VCaP (cell line): Measurements from ENCODE around the gene HSPA12A.

Experiments
- H3K27ac ChIP-seq: fragments of 450-650 bp; 2 replicates; pipeline ENCODE4 v1.5.1; 2017
- CTCF ChIP-seq: fragments of 450-650 bp; conservative IDR thresholded peaks from 2 replicates; pipeline ENCODE4 v1.5.1; 2017; ENCODE audit warnings: mild to moderate bottlenecking, moderate library complexity

The HSPA12A gene

GRCh38 chr10:116646502-116646901 lies 95.9 kb downstream of the HSPA12A start:
- no peak for TF ChIP-seq CTCF
- no peak overlapping the region for H3K27ac ChIP-seq

- TF ChIP-seq CTCF, result no peak
- no peak overlapping the region for H3K27ac ChIP-seq
Measured at GRCh38 chr10:116637830-116638229, 104.5 kb downstream of the HSPA12A start.

GRCh38 chr10:116636976-116637375 lies 105.4 kb downstream of the HSPA12A start:
- H3K27ac ChIP-seq, result no peak overlapping the region
- no peak for TF ChIP-seq CTCF

GRCh38 chr10:116636385-116636784 lies 106.0 kb downstream of the HSPA12A start:
- TF ChIP-seq CTCF, result no peak
- H3K27ac ChIP-seq, result no peak overlapping the region

GRCh38 chr10:116634126-116634975 lies 108.0 kb downstream of the HSPA12A start:
- TF ChIP-seq CTCF, result no peak
- no peak overlapping the region for H3K27ac ChIP-seq

GRCh38 chr10:116633216-116633600 lies 109.2 kb downstream of the HSPA12A start:
- no peak for TF ChIP-seq CTCF
- no peak overlapping the region for H3K27ac ChIP-seq

- no peak overlapping the region for H3K27ac ChIP-seq
- no peak for TF ChIP-seq CTCF
Measured at GRCh38 chr10:116632596-116633215, 109.7 kb downstream of the HSPA12A start.
